DND-41 (cell line): ENCODE data around the gene EXOC6.

Experiments
- ATAC-seq: fragments of 200-7000 bp; cut with Tn5 transposase; 3 replicates; pipeline ENCODE4 v1.9.1; 2021; ENCODE audit warnings: low read depth; ENCODE audit not compliant: insufficient read depth
- DNase-seq: peaks from one replicate; pipeline ENCODE4 v3.0.0-alpha.2; 2020
- H2AFZ ChIP-seq: 2 replicates; pipeline ENCODE4 v1.6.0; 2012; ENCODE audit warnings: low read depth, low read length
- H3K27ac ChIP-seq: 2 replicates; pipeline ENCODE4 v1.5.1; 2012; ENCODE audit warnings: low read length, inconsistent platforms
- H3K27me3 ChIP-seq: fragments of 200-600 bp; sonication (generic); 2 replicates; pipeline ENCODE4 v1.6.0; 2012; ENCODE audit warnings: low read length, mild to moderate bottlenecking, inconsistent platforms; ENCODE audit not compliant: insufficient read depth, poor library complexity
- H3K36me3 ChIP-seq: 2 replicates; pipeline ENCODE4 v1.5.1; 2012; ENCODE audit warnings: low read length, inconsistent platforms; ENCODE audit not compliant: insufficient read depth
- H3K4me1 ChIP-seq: 2 replicates; pipeline ENCODE4 v1.5.1; 2012; ENCODE audit warnings: mild to moderate bottlenecking, low read length; ENCODE audit not compliant: insufficient read depth
- H3K4me2 ChIP-seq: 2 replicates; pipeline ENCODE4 v1.6.0; 2012; ENCODE audit warnings: mild to moderate bottlenecking, moderate library complexity, low read length, inconsistent platforms; ENCODE audit not compliant: insufficient read depth
- H3K4me3 ChIP-seq, 2 experiments: fragments of 200-600 bp in 1 of 2; shearing (Covaris generic) in 1 of 2; 2 replicates each; pipeline ENCODE4 v1.5.1; 2012 to 2016; ENCODE audit warnings: inconsistent platforms in 2 of 2, low read length in 2 of 2, mild to moderate bottlenecking in 2 of 2, low read depth in 1 of 2, moderate library complexity in 1 of 2
- H3K79me2 ChIP-seq: 2 replicates; pipeline ENCODE4 v1.6.0; 2012; ENCODE audit warnings: low read length, inconsistent platforms; ENCODE audit not compliant: insufficient read depth
- H3K9ac ChIP-seq: 2 replicates; pipeline ENCODE4 v1.6.0; 2012; ENCODE audit warnings: low read depth, mild to moderate bottlenecking, inconsistent platforms, low read length, moderate library complexity
- H3K9me3 ChIP-seq: 2 replicates; pipeline ENCODE4 v1.5.1; 2012; ENCODE audit warnings: low read length, moderate library complexity, mild to moderate bottlenecking, inconsistent platforms; ENCODE audit not compliant: insufficient read depth, severe bottlenecking
- H4K20me1 ChIP-seq: 2 replicates; pipeline ENCODE4 v1.6.0; 2012; ENCODE audit warnings: low read length; ENCODE audit not compliant: insufficient read depth
- CTCF ChIP-seq: IDR thresholded peaks from 2 replicates; pipeline ENCODE4 v1.5.1; 2012; ENCODE audit warnings: borderline replicate concordance, low read length, moderate library complexity, mild to moderate bottlenecking; ENCODE audit not compliant: poor library complexity, severe bottlenecking; ENCODE audit errors: extremely low read depth
- EZH2 ChIP-seq: IDR thresholded peaks from 3 replicates; pipeline ENCODE4 v1.6.1; 2012; ENCODE audit warnings: borderline replicate concordance, low read depth, mild to moderate bottlenecking, moderate library complexity, low read length, inconsistent platforms; ENCODE audit not compliant: severe bottlenecking

The EXOC6 gene

GRCh38 chr10:93032105-93032808 is 183.9 kb downstream of the EXOC6 start:
- no peaks in the 10 kb centered on the region for H3K4me1 ChIP-seq

DNA sequence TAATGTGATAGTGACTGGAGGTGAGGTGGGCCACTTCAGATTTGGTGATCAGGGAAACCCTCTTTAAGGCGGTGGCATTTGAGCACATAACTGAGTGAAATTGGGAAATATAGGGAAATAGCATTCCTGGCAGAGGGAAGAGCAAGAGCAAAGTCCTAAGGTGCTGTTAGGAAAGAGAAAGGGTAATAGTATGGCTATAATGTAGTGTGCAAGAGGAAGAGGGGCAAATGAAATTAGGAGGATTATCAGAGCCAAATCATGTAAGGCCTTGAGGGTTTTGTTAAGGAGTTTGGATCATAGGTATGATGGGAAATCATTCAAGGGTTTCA is 184.5 kb downstream of the EXOC6 start:
- TF ChIP-seq EZH2 (no peak), CTCF (no peak)
- no peaks in the 10 kb centered on the region for H3K9me3 ChIP-seq
- H3K4me2 ChIP-seq: no peak overlapping the region
- no peaks in the 10 kb centered on the region for H3K27me3 ChIP-seq
- H4K20me1 ChIP-seq: no peaks in the 10 kb centered on the region
- no peak overlapping the region for H2AFZ ChIP-seq
- no peak overlapping the region for H3K27ac ChIP-seq
- no peak overlapping the region for H3K9ac ChIP-seq
- no peaks in the 10 kb centered on the region for H3K79me2 ChIP-seq
- no peaks in the 10 kb centered on the region for H3K4me1 ChIP-seq
- H3K4me3 ChIP-seq: no peak overlapping the region
- DNase-seq (no peak), ATAC-seq (no peak)
- no peaks in the 10 kb centered on the region for H3K36me3 ChIP-seq

More at GRCh38 chr10:93032105-93032808, 183.9 kb downstream of the EXOC6 start:
- TF ChIP-seq CTCF (no peak), EZH2 (no peak)
- Histone ChIP-seq H3K79me2 (no peaks in the 10 kb centered on the region), H3K9me3 (no peaks in the 10 kb centered on the region), H3K9ac (no peak overlapping the region), H3K27me3 (no peaks in the 10 kb centered on the region), H2AFZ (no peak overlapping the region), H4K20me1 (no peaks in the 10 kb centered on the region), H3K27ac (no peak overlapping the region), H3K36me3 (no peaks in the 10 kb centered on the region; the same call in 1 of the 2 replicates), H3K4me3 (no peak overlapping the region), H3K4me2 (no peak overlapping the region)
- DNase-seq (no peak), ATAC-seq (no peak)

GRCh38 chr10:93034426-93034825 is 186.1 kb downstream of the EXOC6 start:
- Histone ChIP-seq H3K4me1 (no peaks in the 10 kb centered on the region), H3K79me2 (no peaks in the 10 kb centered on the region), H3K27me3 (no peaks in the 10 kb centered on the region), H3K9me3 (no peaks in the 10 kb centered on the region), H2AFZ (no peak overlapping the region), H3K4me2 (no peak overlapping the region), H3K27ac (no peak overlapping the region), H3K36me3 (no peaks in the 10 kb centered on the region), H3K4me3 (no peak overlapping the region), H3K9ac (no peak overlapping the region), H4K20me1 (no peaks in the 10 kb centered on the region)
- DNase-seq: no peak
- no peak for ATAC-seq
- no peak for TF ChIP-seq CTCF
- TF ChIP-seq EZH2: no peak
